Gastroesophageal sphincter (tissue), 4 donors: ENCODE results near the gene RGS10. TPM values are rescaled to one million over a fixed set of nuclear protein-coding genes. Genes with fewer than 3 reads are reported as not detected.

Source experiments
- ATAC-seq: fragments of 150-250 bp; one replicate; pipeline ENCODE4 v1.9.1; 2016; ENCODE audit warnings: mild to moderate bottlenecking, moderate library complexity
- H3K27ac ChIP-seq, 4 donors: fragments of 200-600 bp; sonication (generic) in 3 of 4; 1 replicate in 3 of 4; 2 replicates in 1 of 4; pipeline ENCODE4 v1.5.1; 2016 to 2019
- H3K27me3 ChIP-seq: fragments of 200-600 bp; sonication (generic); one replicate; pipeline ENCODE4 v1.5.1; 2019
- H3K36me3 ChIP-seq, 2 donors: fragments of 200-600 bp; sonication (generic); one replicate each; pipeline ENCODE4 v1.5.1; 2019; ENCODE audit warnings: control low read depth in 1 of 2
- H3K4me1 ChIP-seq, 3 donors: fragments of 200-600 bp; sonication (generic); 1 replicate in 2 of 3; 2 replicates in 1 of 3; pipeline ENCODE4 v1.5.1; 2016 to 2019; ENCODE audit warnings: control low read depth in 2 of 3
- H3K4me3 ChIP-seq, 2 donors: fragments of 200-600 bp; sonication (generic); one replicate each; pipeline ENCODE4 v1.5.1; 2019; ENCODE audit warnings: mild to moderate bottlenecking in 1 of 2, moderate library complexity in 1 of 2
- H3K9me3 ChIP-seq, 3 donors: fragments of 200-600 bp; sonication (generic); one replicate each; pipeline ENCODE4 v1.5.1; 2017 to 2019; ENCODE audit warnings: control low read depth in 2 of 3
- EP300 ChIP-seq: sonication (generic); formaldehyde crosslinking; IDR thresholded peaks from one replicate; pipeline ENCODE4 v1.6.1; 2017; ENCODE audit warnings: antibody characterized with exemption, mild to moderate bottlenecking
- POLR2A ChIP-seq, 2 donors: fragments of 450-650 bp; IDR thresholded peaks; one replicate each; pipeline ENCODE4 v1.6.1; 2017; ENCODE audit warnings: antibody characterized with exemption in 2 of 2, mild to moderate bottlenecking in 2 of 2, moderate library complexity in 1 of 2
- POLR2AphosphoS5 ChIP-seq: sonication (generic); formaldehyde crosslinking; IDR thresholded peaks from one replicate; pipeline ENCODE4 v1.6.1; 2017; ENCODE audit warnings: antibody characterized with exemption
- WGBS, 2 donors: methylation state at CpG; one replicate each; pipeline ENCODE4 v1.1.5; 2018; ENCODE audit warnings: low coverage in 1 of 2; 5-methylcytosine and 5-hydroxymethylcytosine counted together
- total RNA-seq, 4 donors: library from RNA; depleted of rRNA; stranded (reverse); fragments of >200 nt; gene quantifications; one replicate each; pipeline ENCODE4 v1.1.0, GENCODE V29; 2016
- TF ChIP-seq, protein P1 (sequence below), 4 experiments: fragments of 200-600 bp in 2 of 4; fragments of 450-650 bp in 2 of 4; sonication (generic) in 1 of 4; IDR thresholded peaks; one replicate each; pipeline ENCODE4 v1.5.1; 2017 to 2019; ENCODE audit warnings: antibody characterized with exemption in 4 of 4, mild to moderate bottlenecking in 2 of 4, moderate library complexity in 2 of 4

The RGS10 gene
- total RNA-seq, 4 donors from 2014 or later = 18.1 to 48.5 (median 33.4) TPM

DNA sequence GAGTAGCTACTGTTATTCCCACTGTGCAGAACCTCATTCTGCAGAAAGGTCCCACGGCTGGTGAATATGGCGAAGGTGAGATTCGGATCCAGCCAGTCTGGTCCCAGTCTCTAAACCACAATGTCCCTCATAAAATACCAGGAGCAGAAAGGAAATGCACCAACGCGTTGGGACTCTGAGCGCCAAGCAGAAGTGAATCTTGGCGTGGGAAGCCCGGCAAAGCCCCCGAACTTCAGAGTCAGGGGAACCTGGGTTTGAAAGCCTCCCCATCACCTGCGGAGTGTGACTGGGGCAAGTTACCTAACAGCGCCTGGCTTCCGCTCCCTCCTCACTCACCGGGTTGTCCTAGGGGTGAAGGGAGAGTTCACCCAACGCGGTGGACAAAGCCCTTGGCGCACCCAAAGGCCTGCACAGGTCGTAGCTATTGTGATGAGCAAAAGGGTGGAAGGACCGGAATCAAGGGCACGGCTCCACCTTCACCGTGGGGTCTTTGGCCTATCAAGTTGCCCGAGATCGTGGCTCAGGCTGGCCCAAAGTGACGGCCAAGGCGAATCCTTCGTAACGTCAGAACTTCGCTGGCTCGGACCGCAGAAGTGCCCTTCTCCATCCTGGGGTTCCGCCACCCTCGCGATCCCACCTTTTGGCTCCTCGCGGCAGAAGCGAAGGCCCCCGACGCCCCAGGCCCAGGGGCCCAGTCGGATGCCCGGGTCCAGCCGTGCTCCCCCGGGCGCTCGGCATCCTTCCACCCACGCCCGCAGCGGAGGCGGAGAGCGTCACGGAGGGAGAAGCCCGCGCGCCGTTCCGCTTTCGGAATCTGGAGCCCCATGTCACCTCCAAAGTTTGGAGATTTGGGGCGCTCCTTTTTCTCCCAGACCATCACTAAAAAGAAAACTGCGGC, 811 bp downstream of the RGS10 start:
- Histone ChIP-seq H3K4me3 (peak overlapping the region; percentile 77 to 82), H3K27ac (peak overlapping the region in 3 of 4 donors; percentile 81 to 86 (median 83)), H3K9me3 (no peaks in the 10 kb centered on the region), H3K27me3 (no peaks in the 10 kb centered on the region), H3K4me1 (peaks cover 0 to 79% (median 27%) of the 10 kb centered on the region in 3 donors), H3K36me3 (no peaks in the 10 kb centered on the region)
- 49% methylated on average over 16 of the region's 57 CpGs; no CpG with 5 or more reads in 1 of the 2 donors for WGBS, 2 donors
- peak; percentile 13 for ATAC-seq
- TF ChIP-seq POLR2AphosphoS5 (no peak), EP300 (no peak), POLR2A (IDR thresholded peaks at IDR 0.05) (no peak)
- TF ChIP-seq, protein P1, sequence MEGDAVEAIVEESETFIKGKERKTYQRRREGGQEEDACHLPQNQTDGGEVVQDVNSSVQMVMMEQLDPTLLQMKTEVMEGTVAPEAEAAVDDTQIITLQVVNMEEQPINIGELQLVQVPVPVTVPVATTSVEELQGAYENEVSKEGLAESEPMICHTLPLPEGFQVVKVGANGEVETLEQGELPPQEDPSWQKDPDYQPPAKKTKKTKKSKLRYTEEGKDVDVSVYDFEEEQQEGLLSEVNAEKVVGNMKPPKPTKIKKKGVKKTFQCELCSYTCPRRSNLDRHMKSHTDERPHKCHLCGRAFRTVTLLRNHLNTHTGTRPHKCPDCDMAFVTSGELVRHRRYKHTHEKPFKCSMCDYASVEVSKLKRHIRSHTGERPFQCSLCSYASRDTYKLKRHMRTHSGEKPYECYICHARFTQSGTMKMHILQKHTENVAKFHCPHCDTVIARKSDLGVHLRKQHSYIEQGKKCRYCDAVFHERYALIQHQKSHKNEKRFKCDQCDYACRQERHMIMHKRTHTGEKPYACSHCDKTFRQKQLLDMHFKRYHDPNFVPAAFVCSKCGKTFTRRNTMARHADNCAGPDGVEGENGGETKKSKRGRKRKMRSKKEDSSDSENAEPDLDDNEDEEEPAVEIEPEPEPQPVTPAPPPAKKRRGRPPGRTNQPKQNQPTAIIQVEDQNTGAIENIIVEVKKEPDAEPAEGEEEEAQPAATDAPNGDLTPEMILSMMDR (IDR thresholded peaks at IDR 0.05) = no peak

DNA sequence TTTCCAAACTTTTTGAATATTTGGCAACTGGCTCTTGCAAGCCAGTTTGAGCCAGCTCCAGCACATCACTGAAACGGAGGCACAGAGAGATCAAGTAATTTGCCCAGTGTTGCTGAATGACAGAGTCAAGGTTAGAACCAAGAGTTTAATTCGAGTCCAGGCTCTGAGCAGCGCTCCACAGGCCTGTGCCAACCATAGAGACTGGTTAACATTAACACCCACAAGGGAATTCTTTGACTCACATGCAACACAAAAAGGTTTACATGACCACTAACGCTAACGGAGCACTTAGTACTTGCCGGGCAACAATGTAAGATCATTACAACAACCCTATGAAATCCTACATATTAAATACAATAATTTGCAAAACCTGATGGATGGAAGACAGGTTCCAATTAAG, 1.5 kb downstream of the RGS10 start:
- H3K27ac ChIP-seq = peak overlapping the region in 3 of 4 donors; percentile 37 to 86 (median 83)
- H3K4me3 ChIP-seq = peak overlapping the region in 1 of 2 donors; percentile 82
- H3K4me1 ChIP-seq = peaks cover 0 to 86% (median 27%) of the 10 kb centered on the region in 3 donors
- TF ChIP-seq POLR2AphosphoS5 (no peak), EP300 (no peak), POLR2A (IDR thresholded peaks at IDR 0.05) (no peak)
- TF ChIP-seq, protein P1 (IDR thresholded peaks at IDR 0.05) = no peak
- 25 to 49% methylated on average over 3 to 5 of the region's 6 CpGs for WGBS, 2 donors
- no peaks in the 10 kb centered on the region for H3K36me3 ChIP-seq
- no peaks in the 10 kb centered on the region for H3K9me3 ChIP-seq
- H3K27me3 ChIP-seq = no peaks in the 10 kb centered on the region
- no peak for ATAC-seq

DNA sequence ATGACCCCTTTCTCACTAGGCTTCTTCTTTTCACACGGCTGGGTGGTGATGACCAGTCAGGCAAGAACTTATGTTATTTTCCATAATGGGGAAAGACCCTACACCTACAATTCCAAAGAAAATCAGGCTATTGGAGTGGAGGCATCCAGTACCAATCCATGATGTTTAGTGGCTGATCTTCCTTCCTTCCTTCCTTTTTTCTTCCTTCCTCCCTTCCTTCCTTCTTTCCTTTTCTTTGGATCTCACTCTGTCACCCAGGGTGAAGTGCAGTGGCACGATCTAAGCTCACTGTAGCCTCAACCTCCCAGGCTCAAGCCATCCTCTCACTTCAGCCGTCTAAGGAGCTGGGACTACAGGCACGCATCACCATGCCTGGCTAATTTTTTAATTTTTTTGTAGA, 2.5 kb downstream of the RGS10 start:
- TF ChIP-seq EP300 = no peak
- WGBS, 2 donors = 91% methylated on average over 4 of the region's 4 CpGs
- peaks cover 0 to 95% (median 27%) of the 10 kb centered on the region in 3 donors for H3K4me1 ChIP-seq
- no peak for ATAC-seq
- H3K9me3 ChIP-seq = no peaks in the 10 kb centered on the region
- H3K27ac ChIP-seq = peak overlapping the region in 2 of 4 donors; percentile 66 to 83
- H3K36me3 ChIP-seq = no peaks in the 10 kb centered on the region
- H3K4me3 ChIP-seq = no peak overlapping the region
- H3K27me3 ChIP-seq = no peaks in the 10 kb centered on the region

DNA sequence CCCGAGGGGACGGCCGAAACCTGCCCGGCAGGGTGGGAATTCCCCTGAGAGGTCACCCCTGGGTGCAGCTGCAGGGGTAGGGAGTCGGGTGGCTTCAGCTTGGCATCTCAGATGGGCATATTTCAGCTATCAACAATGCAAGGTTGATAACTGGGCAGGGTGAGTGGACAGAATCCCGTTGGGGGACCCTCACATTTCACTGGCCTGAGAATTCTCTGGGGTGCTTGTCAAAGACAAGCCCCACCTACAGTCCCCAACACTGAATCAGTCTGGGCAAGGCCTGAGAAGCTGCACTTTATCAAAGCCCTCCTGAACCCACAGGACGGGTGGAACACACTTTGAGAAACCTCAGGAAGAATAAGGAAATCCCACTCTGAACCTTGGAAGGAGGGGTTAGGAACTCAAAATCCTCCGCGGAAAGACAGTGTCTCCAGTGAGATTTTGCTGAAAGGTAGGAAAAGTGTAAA, 3.1 kb downstream of the RGS10 start:
- Histone ChIP-seq H3K27ac (peak overlapping the region in 3 of 4 donors; percentile 66 to 83 (median 66)), H3K4me3 (no peak overlapping the region), H3K4me1 (peaks cover 0 to 90% (median 27%) of the 10 kb centered on the region in 3 donors), H3K27me3 (no peaks in the 10 kb centered on the region), H3K36me3 (no peaks in the 10 kb centered on the region), H3K9me3 (no peaks in the 10 kb centered on the region)
- TF ChIP-seq POLR2A (IDR thresholded peaks at IDR 0.05) (no peak), EP300 (no peak), POLR2AphosphoS5 (no peak)
- TF ChIP-seq, protein P1 (IDR thresholded peaks at IDR 0.05) = no peak
- WGBS, 2 donors = 50% methylated on average over 7 of the region's 9 CpGs; no CpG with 5 or more reads in 1 of the 2 donors
- ATAC-seq = no peak

GRCh38 chr10:119538632-119539358, 3.7 kb downstream of the RGS10 start:
- no peaks in the 10 kb centered on the region for H3K9me3 ChIP-seq
- no peak for ATAC-seq
- peaks cover 0 to 84% (median 25%) of the 10 kb centered on the region in 3 donors for H3K4me1 ChIP-seq
- H3K27ac ChIP-seq = peak overlapping the region in 3 of 4 donors; percentile 66 to 83 (median 66)
- TF ChIP-seq POLR2AphosphoS5 (no peak), EP300 (no peak), POLR2A (IDR thresholded peaks at IDR 0.05) (no peak)
- TF ChIP-seq, protein P1 (IDR thresholded peaks at IDR 0.05) = no peak
- 10 to 75% methylated on average over 2 of the region's 9 CpGs for WGBS, 2 donors
- no peaks in the 10 kb centered on the region for H3K36me3 ChIP-seq
- no peak overlapping the region for H3K4me3 ChIP-seq
- H3K27me3 ChIP-seq = no peaks in the 10 kb centered on the region
